K562 (cell line): Measurements from ENCODE around the gene RIMS3. TPM values are rescaled to one million over a fixed set of nuclear protein-coding genes. Genes with fewer than 3 reads are reported as not detected.

Experiments used
- CHD1 ChIP-seq: fragments of 200-600 bp; sonication (generic); IDR thresholded peaks from one replicate; pipeline ENCODE4 v1.6.1; 2012; ENCODE audit warnings: mild to moderate bottlenecking, moderate library complexity, low read length, inconsistent platforms
- DEAF1 ChIP-seq: fragments of 450-650 bp; formaldehyde crosslinking; IDR thresholded peaks from 2 replicates; pipeline ENCODE4 v1.4.0; 2020; ENCODE audit warnings: mild to moderate bottlenecking, moderate library complexity
- FOXM1 ChIP-seq, 2 experiments: fragments of 450-650 bp in 1 of 2; sonication (generic) in 1 of 2; formaldehyde crosslinking in 1 of 2; IDR thresholded peaks; 2 replicates each; pipeline versions ENCODE4 v1.6.1 to v1.9.0; 2017 to 2022; ENCODE audit warnings: low read depth in 2 of 2, mild to moderate bottlenecking in 2 of 2, missing genetic modification reagents in 1 of 2, moderate library complexity in 1 of 2
- HOMEZ ChIP-seq: fragments of 250-450 bp; sonication (Bioruptor Pico); IDR thresholded peaks from 2 replicates; pipeline ENCODE4 v1.4.0; 2020; ENCODE audit warnings: mild to moderate bottlenecking, moderate library complexity
- KAT2B ChIP-seq: IDR thresholded peaks from one replicate; pipeline ENCODE4 v1.6.1; 2012; ENCODE audit warnings: low read depth, mild to moderate bottlenecking, control low read depth, inconsistent platforms, low read length, moderate library complexity
- LARP7 ChIP-seq: fragments of 450-650 bp; IDR thresholded peaks from 2 replicates; pipeline ENCODE4 v1.6.1; 2016
- NRF1 ChIP-seq, 2 experiments: fragments of 450-650 bp; IDR thresholded peaks in 1 of 2; conservative IDR thresholded peaks in 1 of 2; 2 replicates each; pipeline ENCODE4 v1.6.1; 2014; ENCODE audit warnings: mild to moderate bottlenecking in 2 of 2
- RAD21 ChIP-seq, 2 experiments: fragments of 250-450 bp in 1 of 2; fragments of 450-650 bp in 1 of 2; sonication (Bioruptor Pico) in 1 of 2; formaldehyde crosslinking in 1 of 2; IDR thresholded peaks in 1 of 2; conservative IDR thresholded peaks in 1 of 2; 2 replicates each; pipeline versions ENCODE4 v1.4.0 to v1.8.0; 2020 to 2022; ENCODE audit warnings: mild to moderate bottlenecking in 2 of 2, moderate library complexity in 1 of 2
- REST ChIP-seq, 2 experiments: fragments of 450-650 bp; formaldehyde crosslinking in 1 of 2; IDR thresholded peaks; 2 replicates each; pipeline versions ENCODE4 v1.4.0 to v1.6.1; 2014 to 2020; ENCODE audit warnings: mild to moderate bottlenecking in 2 of 2, borderline replicate concordance in 1 of 2, low read depth in 1 of 2
- SUPT5H ChIP-seq: fragments of 450-650 bp; IDR thresholded peaks from 2 replicates; pipeline ENCODE4 v1.6.1; 2016
- TCF3 ChIP-seq: sonication (generic); formaldehyde crosslinking; IDR thresholded peaks from 2 replicates; pipeline ENCODE4 v1.4.0; 2020; ENCODE audit warnings: mild to moderate bottlenecking, missing genetic modification reagents
- ZFP30 ChIP-seq: fragments of 250-450 bp; sonication (Bioruptor Pico); IDR thresholded peaks from 2 replicates; pipeline ENCODE4 v1.8.0; 2022; ENCODE audit warnings: moderate library complexity, mild to moderate bottlenecking, inconsistent platforms, borderline replicate concordance
- ZNF511 ChIP-seq: sonication (generic); formaldehyde crosslinking; IDR thresholded peaks from 2 replicates; pipeline ENCODE4 v1.8.0; 2022; ENCODE audit warnings: mild to moderate bottlenecking, missing genetic modification reagents
- ZNF707 ChIP-seq: fragments of 250-450 bp; sonication (Bioruptor Pico); conservative IDR thresholded peaks from 2 replicates; pipeline ENCODE4 v1.8.0; 2022; ENCODE audit warnings: inconsistent platforms, mild to moderate bottlenecking, moderate library complexity
- ZNF830 ChIP-seq: fragments of 250-450 bp; sonication (Bioruptor Pico); IDR thresholded peaks from 2 replicates; pipeline ENCODE4 v1.5.0; 2021; ENCODE audit warnings: mild to moderate bottlenecking
- polyA plus RNA-seq, 8 experiments: library from polyadenylated mRNA; depleted of rRNA in 4 of 8; stranded (reverse) in 5 of 8; unstranded in 3 of 8; fragments of >200 nt; fragmentation: Nextera tagmentation in 2 of 8; fragmentation: Illumina TruSeq in 1 of 8; extraction: Ambion mirVana in 2 of 8; extraction: Trizol in 1 of 8; gene quantifications; 2 replicates each; pipeline versions ENCODE4 v1.2.1 to v1.2.3, GENCODE V29; 2011 to 2014; ENCODE audit warnings: inconsistent platforms in 1 of 8, missing spikeins in 1 of 8
- total RNA-seq, 7 experiments: library from RNA; depleted of rRNA in 6 of 7; stranded (reverse); fragments of >200 nt in 6 of 7; fragmentation: Illumina TruSeq in 2 of 7; extraction: Trizol in 2 of 7; gene quantifications; 2 replicates each; pipeline versions ENCODE4 v1.2.1 to v1.2.3, GENCODE V29; 2011 to 2021; ENCODE audit warnings: low replicate concordance in 1 of 7

The RIMS3 gene
- total and polyA plus RNA-seq, 9 of the 15 experiments (the other 6 are each of a cell fraction or from before 2014, with no cell fraction given) = 0.06 to 1.2 (median 0.59) TPM

GRCh38 chr1:40668769-40669525 lies 3.5 kb upstream of the RIMS3 start (continued):
- TF ChIP-seq REST (IDR thresholded peaks at IDR 0.05; ENCODE audit: borderline replicate concordance) (peak; percentile 76), REST (CRISPR knock-in tag; IDR thresholded peaks at IDR 0.05; ENCODE audit: low read depth) (no peak), TCF3 (no peak), CHD1 (no peak), ZNF707 (CRISPR knock-in tag) (no peak), ZNF830 (CRISPR knock-in tag) (no peak), ZFP30 (CRISPR knock-in tag) (no peak), ZNF511 (no peak), SUPT5H (no peak), FOXM1 (IDR thresholded peaks at IDR 0.05; ENCODE audit: low read depth) (no peak), FOXM1 (CRISPR knock-in tag; IDR thresholded peaks at IDR 0.05; ENCODE audit: low read depth) (no peak), RAD21 (CRISPR knock-in tag; conservative IDR thresholded peaks at IDR 0.05 in 1 of 2, IDR thresholded peaks at IDR 0.05 in 1 of 2) (peak; percentile 78 to 89), NRF1 (conservative IDR thresholded peaks at IDR 0.05 in 1 of 2, IDR thresholded peaks at IDR 0.05 in 1 of 2) (peak; percentile 39 to 41; a peak in 2 of 4 replicates), KAT2B (no peak), DEAF1 (CRISPR knock-in tag) (peak; percentile 45; the same call in 1 of the 2 replicates), HOMEZ (CRISPR knock-in tag) (no peak), LARP7 (no peak)
